ENCODE data around the gene BCL2L1. TPM values are rescaled to one million over a fixed set of nuclear protein-coding genes. Genes with fewer than 3 reads are reported as not detected.
"Not testable (repeated sequence)": the region's sequence is repeated elsewhere in the genome, so short reads cannot be mapped to it uniquely, and the experiment has no call there.

The BCL2L1 gene
- total RNA-seq, 1 experiment from 2014 or later: 469 TPM

DNA sequence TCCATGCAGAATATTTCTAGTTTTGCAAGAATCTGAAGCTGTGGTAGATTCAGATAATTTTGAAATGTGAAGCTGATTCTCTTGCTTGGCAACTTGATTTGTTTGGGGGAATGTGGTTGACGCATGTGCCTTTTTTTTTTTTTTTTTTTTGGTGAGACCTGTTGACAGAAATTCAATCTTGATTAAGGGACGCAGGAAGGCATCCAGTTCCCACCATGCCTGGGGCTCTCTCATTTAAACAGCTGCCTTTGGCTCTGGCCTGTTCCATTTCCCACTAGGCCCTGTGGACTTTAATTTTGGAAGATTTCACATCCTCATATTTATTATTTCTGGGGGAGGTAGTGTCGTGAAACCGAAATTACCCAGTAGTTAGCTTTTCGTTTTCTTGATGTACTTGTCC is 25.0 kb upstream of the BCL2L1 start:
- Mint-ChIP-seq H3K27ac (ENCODE audit: unreplicated experiment) (no peak overlapping the region), H3K36me3 (ENCODE audit: insufficient read depth, unreplicated experiment) (peaks cover 87% of the 10 kb centered on the region), H3K4me3 (ENCODE audit: unreplicated experiment) (no peak overlapping the region), H3K9me3 (ENCODE audit: unreplicated experiment) (no peaks in the 10 kb centered on the region), H3K4me1 (ENCODE audit: low read depth, unreplicated experiment) (peaks cover 36% of the 10 kb centered on the region), H3K27me3 (ENCODE audit: insufficient read depth, unreplicated experiment) (no peaks in the 10 kb centered on the region)
- Histone ChIP-seq H3K4me3 (ENCODE audit: low read depth, low read length) (no peak overlapping the region), H3K36me3 (ENCODE audit: control insufficient read depth, insufficient read depth, low read length) (peaks cover 4% of the 10 kb centered on the region; the same call in 1 of the 2 replicates), H3K4me1 (no peaks in the 10 kb centered on the region), H3K9me3 (no peaks in the 10 kb centered on the region), H3K27me3 (replicated peaks; ENCODE audit: control insufficient read depth, insufficient read depth, low read length) (no peaks in the 10 kb centered on the region)
- POLR2A ChIA-PET: no interaction called here
- CTCF ChIA-PET: interaction anchor here (0.6 to 1.3 kb wide), 4 partner anchors 19 to 179 kb away, joined by 3 to 5 read pairs (median 4); no protein-coding TSS in a partner anchor
- no peak for TF ChIP-seq CTCF (IDR thresholded peaks at IDR 0.05; ENCODE audit: insufficient read depth in 1 of 2, low read depth in 1 of 2, low read length in 1 of 2, severe bottlenecking in 1 of 2, unreplicated experiment in 1 of 2)
- no peak for DNase-seq
- intact Hi-C loops (cut with micrococcal nuclease; ENCODE audit: unreplicated experiment): no loop called here
- no TSS peak for BruUV-seq (replicated peaks)

- H3K27ac Mint-ChIP-seq (ENCODE audit: unreplicated experiment); H3K4me3 Mint-ChIP-seq (ENCODE audit: unreplicated experiment); H3K9me3 Mint-ChIP-seq (ENCODE audit: unreplicated experiment); H3K27me3 Mint-ChIP-seq (ENCODE audit: insufficient read depth, unreplicated experiment); DNase-seq; POLR2A ChIA-PET; H3K9me3 ChIP-seq; H3K27me3 ChIP-seq (replicated peaks; ENCODE audit: control insufficient read depth, insufficient read depth, low read length); intact Hi-C loops (cut with micrococcal nuclease; ENCODE audit: unreplicated experiment); H3K36me3 ChIP-seq (ENCODE audit: control insufficient read depth, insufficient read depth, low read length); BruUV-seq (replicated peaks); H3K4me1 ChIP-seq; H3K4me3 ChIP-seq (ENCODE audit: low read depth, low read length): not testable (repeated sequence)
- H3K36me3 Mint-ChIP-seq (ENCODE audit: insufficient read depth, unreplicated experiment): peaks cover 93% of the 10 kb centered on the region
- CTCF ChIA-PET: interaction anchor here (1.3 to 2.1 kb wide), 2 partner anchors 23 to 113 kb away, joined by 5 to 9 read pairs; no protein-coding TSS in a partner anchor
- peaks cover 36% of the 10 kb centered on the region for H3K4me1 Mint-ChIP-seq (ENCODE audit: low read depth, unreplicated experiment)
These were observed 24.4 kb upstream of the BCL2L1 start for GRCh38 chr20:31747028-31747427.

DNA sequence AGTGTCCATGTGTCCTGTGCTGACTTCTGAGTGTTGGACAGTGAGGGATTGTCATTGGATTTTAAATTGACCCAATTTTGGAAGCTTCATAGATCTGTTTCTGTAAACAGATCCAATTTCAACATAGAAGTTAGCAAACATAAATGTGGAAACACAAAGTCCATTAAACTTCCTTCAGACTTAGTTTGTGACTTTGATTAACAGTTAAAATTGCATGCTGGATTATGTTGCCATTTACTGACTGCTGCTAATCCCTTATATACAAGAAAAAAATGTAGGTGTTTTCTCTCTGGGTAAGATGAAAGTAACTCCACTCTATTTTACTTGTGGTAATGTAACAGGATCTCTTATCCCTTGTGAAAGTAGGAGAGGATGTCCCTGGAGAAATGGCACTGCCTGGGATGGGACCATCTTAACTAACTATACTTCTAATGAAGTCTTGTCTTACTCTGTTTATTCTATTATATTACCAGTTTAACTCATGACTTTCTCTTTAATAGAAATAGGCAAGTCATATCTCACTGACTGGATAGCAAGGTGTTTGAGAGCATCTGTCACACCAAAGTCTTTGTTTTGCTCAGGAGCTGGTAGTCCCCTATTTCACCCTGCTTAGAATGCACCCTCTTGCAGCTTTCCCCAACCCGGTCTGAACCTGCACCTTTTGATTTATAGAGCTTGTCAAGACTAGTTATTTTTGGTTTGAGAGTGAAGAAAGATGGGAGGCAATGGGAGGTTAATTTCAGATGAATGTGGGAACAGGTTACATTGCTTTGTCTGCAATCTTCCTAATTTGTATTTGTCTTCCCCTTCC is 23.6 kb upstream of the BCL2L1 start:
- no peak overlapping the region for H3K27ac Mint-ChIP-seq (ENCODE audit: unreplicated experiment)
- no peaks in the 10 kb centered on the region for H3K9me3 ChIP-seq
- no peak overlapping the region for H3K4me3 ChIP-seq (ENCODE audit: low read depth, low read length)
- CTCF ChIA-PET: interaction anchor here (1.3 to 2.1 kb wide), 2 partner anchors 22 to 112 kb away, joined by 5 to 9 read pairs; no protein-coding TSS in a partner anchor
- H3K4me1 Mint-ChIP-seq (ENCODE audit: low read depth, unreplicated experiment): peaks cover 35% of the 10 kb centered on the region
- H3K9me3 Mint-ChIP-seq (ENCODE audit: unreplicated experiment): no peaks in the 10 kb centered on the region
- TF ChIP-seq CTCF (IDR thresholded peaks at IDR 0.05; ENCODE audit: insufficient read depth in 1 of 2, low read depth in 1 of 2, low read length in 1 of 2, severe bottlenecking in 1 of 2, unreplicated experiment in 1 of 2): no peak
- H3K4me1 ChIP-seq: no peaks in the 10 kb centered on the region
- no peaks in the 10 kb centered on the region for H3K27me3 Mint-ChIP-seq (ENCODE audit: insufficient read depth, unreplicated experiment)
- H3K4me3 Mint-ChIP-seq (ENCODE audit: unreplicated experiment): no peak overlapping the region
- intact Hi-C loops (cut with micrococcal nuclease; ENCODE audit: unreplicated experiment): no loop called here
- no peak for DNase-seq
- peaks cover 98% of the 10 kb centered on the region for H3K36me3 Mint-ChIP-seq (ENCODE audit: insufficient read depth, unreplicated experiment)
- POLR2A ChIA-PET: no interaction called here
- H3K36me3 ChIP-seq (ENCODE audit: control insufficient read depth, insufficient read depth, low read length): peaks cover 4% of the 10 kb centered on the region; the same call in 1 of the 2 replicates
- H3K27me3 ChIP-seq (replicated peaks; ENCODE audit: control insufficient read depth, insufficient read depth, low read length): no peaks in the 10 kb centered on the region
- BruUV-seq (replicated peaks): no TSS peak

Data from Caco-2 (cell line).